ENCODE results near the gene PIK3CA.
A peak's percentile ranks its signal among the peaks of the same experiment; 100 is the strongest.
"Not testable (repeated sequence)": the region's sequence is repeated elsewhere in the genome, so short reads cannot be mapped to it uniquely, and the experiment has no call there.

The PIK3CA gene

GRCh38 chr3:179200790-179201189, 52.6 kb downstream of the PIK3CA start:
- DNase-seq = no peak

- peak in 1 of 4 experiments; percentile 7 for DNase-seq
Measured at GRCh38 chr3:179215550-179215949, 67.4 kb downstream of the PIK3CA start.

- DNase-seq = not testable (repeated sequence)
Measured at GRCh38 chr3:179218213-179218612, 70.1 kb downstream of the PIK3CA start.

- DNase-seq = no peak
Measured at GRCh38 chr3:179223548-179223947, 75.4 kb downstream of the PIK3CA start.

GRCh38 chr3:179224584-179224983, 76.4 kb downstream of the PIK3CA start:
- no peak for DNase-seq

GRCh38 chr3:179227349-179227748, 79.2 kb downstream of the PIK3CA start:
- DNase-seq = no peak

GRCh38 chr3:179229177-179229576, 81.0 kb downstream of the PIK3CA start:
- no peak for DNase-seq

GRCh38 chr3:179233043-179233442, 84.9 kb downstream of the PIK3CA start:
- peak in 2 of 4 experiments; percentile 2 to 22 for DNase-seq

- no peak for DNase-seq
Measured at GRCh38 chr3:179234199-179234598, 86.0 kb downstream of the PIK3CA start.

GRCh38 chr3:179236669-179237301, 88.6 kb downstream of the PIK3CA start:
- DNase-seq = no peak

- not testable (repeated sequence) for DNase-seq
Measured at GRCh38 chr3:179240299-179240698, 92.1 kb downstream of the PIK3CA start.

- DNase-seq = not testable (repeated sequence)
Measured at GRCh38 chr3:179242859-179243258, 94.7 kb downstream of the PIK3CA start.

GRCh38 chr3:179244878-179245277, 96.7 kb downstream of the PIK3CA start:
- no peak for DNase-seq

- peak; percentile 4 to 55 (median 24) for DNase-seq
Measured at GRCh38 chr3:179247289-179248015, 99.3 kb downstream of the PIK3CA start.

- DNase-seq = no peak
Measured at GRCh38 chr3:179250803-179251476, 102.8 kb downstream of the PIK3CA start, which contains the start of gene KCNMB3. Gene KCNMB3, minus strand, starts transcription at chr3:179251114. Its CDS starts 124 bp downstream, at chr3:179250990.

- no peak for DNase-seq
Measured at GRCh38 chr3:179256813-179257212, 108.7 kb downstream of the PIK3CA start.

- DNase-seq = not testable (repeated sequence)
Measured at GRCh38 chr3:179257742-179258141, 109.6 kb downstream of the PIK3CA start.

GRCh38 chr3:179258820-179259219, 110.7 kb downstream of the PIK3CA start:
- DNase-seq = no peak

GRCh38 chr3:179259959-179260756, 112.0 kb downstream of the PIK3CA start:
- DNase-seq = peak in 1 of 4 experiments; percentile 8

GRCh38 chr3:179260949-179261765, 113.0 kb downstream of the PIK3CA start:
- peak; percentile 57 to 85 (median 72) for DNase-seq

- DNase-seq = no peak
Measured at GRCh38 chr3:179263134-179263533, 115.0 kb downstream of the PIK3CA start.

- DNase-seq = no peak
Measured at GRCh38 chr3:179264449-179264848, 116.3 kb downstream of the PIK3CA start.

Data from suppressor macrophage (primary cell).